IMR-90 (cell line): Measurements from ENCODE around the gene NMNAT3. TPM values are rescaled to one million over a fixed set of nuclear protein-coding genes. Genes with fewer than 3 reads are reported as not detected.

Experiments used
- ATAC-seq: fragments of 200-7000 bp; cut with Tn5 transposase; 2 replicates; pipeline ENCODE4 v1.9.1; 2020; ENCODE audit warnings: low read depth, mild to moderate bottlenecking, moderate library complexity
- BruUV-seq: library from RNA; stranded (reverse); fragments of 400-500 nt; replicated peaks from 2 replicates; lab custom pipeline; 2021; lab: Mats Ljungman, UMichigan
- CTCF ChIA-PET: fragments of 300-600 bp; formaldehyde crosslinking; extraction: SDS; loops from one replicate; lab custom pipeline; 2021; ENCODE audit warnings: antibody characterized with exemption; lab: Yijun Ruan, JAX
- POLR2A ChIA-PET: fragments of 300-600 bp; sonication (Branson Sonifier 250); formaldehyde crosslinking; loops from one replicate; lab custom pipeline; 2022; ENCODE audit warnings: antibody characterized with exemption; ENCODE audit not compliant: unreplicated experiment; lab: Charles Lee
- DNase-seq: peaks from one replicate; pipeline ENCODE4 v3.0.0; 2013
- H2AFZ ChIP-seq: replicated peaks from 2 replicates; pipeline ENCODE3; 2013; ENCODE audit warnings: low read length, mild to moderate bottlenecking; ENCODE audit not compliant: poor library complexity
- H2AK5ac ChIP-seq: 2 replicates; pipeline ENCODE4 v1.6.1; 2013; ENCODE audit warnings: low read depth, low read length, inconsistent platforms
- H2AK9ac ChIP-seq: replicated peaks from 2 replicates; pipeline ENCODE3; 2013; ENCODE audit warnings: mild to moderate bottlenecking, low read depth, low read length, moderate library complexity; ENCODE audit not compliant: poor library complexity
- H2BK120ac ChIP-seq: 2 replicates; pipeline ENCODE4 v1.6.1; 2013; ENCODE audit warnings: low read depth, low read length, inconsistent platforms
- H2BK15ac ChIP-seq: 3 replicates; pipeline ENCODE4 v1.6.1; 2013; ENCODE audit warnings: low read depth, low read length, inconsistent platforms
- H2BK20ac ChIP-seq: 2 replicates; pipeline ENCODE4 v1.6.1; 2013; ENCODE audit warnings: low read depth, mild to moderate bottlenecking, inconsistent platforms, low read length, moderate library complexity
- H2BK5ac ChIP-seq: 2 replicates; pipeline ENCODE4 v1.6.1; 2013; ENCODE audit warnings: mild to moderate bottlenecking, low read depth, low read length, inconsistent platforms; ENCODE audit not compliant: poor library complexity, severe bottlenecking
- H3K14ac ChIP-seq: replicated peaks from 2 replicates; pipeline ENCODE4 v1.6.1; 2013; ENCODE audit warnings: low read depth, low read length, inconsistent platforms
- H3K18ac ChIP-seq: 2 replicates; pipeline ENCODE4 v1.6.1; 2013; ENCODE audit warnings: low read depth, low read length, control low read depth
- H3K23ac ChIP-seq: 2 replicates; pipeline ENCODE4 v1.6.1; 2013; ENCODE audit warnings: low read depth, low read length, inconsistent platforms
- H3K27ac ChIP-seq: 2 replicates; pipeline ENCODE4 v1.5.1; 2013; ENCODE audit warnings: mild to moderate bottlenecking, control low read depth, low read length; ENCODE audit not compliant: insufficient read depth
- H3K27me3 ChIP-seq: 2 replicates; pipeline ENCODE4 v1.6.1; 2013; ENCODE audit warnings: low read length; ENCODE audit not compliant: control insufficient read depth, insufficient read depth
- H3K36me3 ChIP-seq: 2 replicates; pipeline ENCODE4 v1.6.1; 2013; ENCODE audit warnings: low read length, mixed read lengths; ENCODE audit not compliant: control insufficient read depth, insufficient read depth
- H3K4ac ChIP-seq: 2 replicates; pipeline ENCODE4 v1.6.1; 2013; ENCODE audit warnings: low read depth, low read length, inconsistent platforms
- H3K4me1 ChIP-seq: 2 replicates; pipeline ENCODE4 v1.6.1; 2013; ENCODE audit warnings: low read length, mixed read lengths; ENCODE audit not compliant: control insufficient read depth, insufficient read depth
- H3K4me2 ChIP-seq: 2 replicates; pipeline ENCODE4 v1.6.1; 2013; ENCODE audit warnings: low read depth, mild to moderate bottlenecking, control low read depth, low read length, moderate library complexity
- H3K4me3 ChIP-seq: 2 replicates; pipeline ENCODE4 v1.5.1; 2013; ENCODE audit warnings: low read depth, mild to moderate bottlenecking, control low read depth, low read length, moderate library complexity; ENCODE audit not compliant: insufficient read depth
- H3K56ac ChIP-seq: 2 replicates; pipeline ENCODE4 v1.6.1; 2013; ENCODE audit warnings: low read length, inconsistent platforms; ENCODE audit not compliant: insufficient read depth; ENCODE audit errors: extremely low read depth
- H3K79me1 ChIP-seq, 2 experiments: 2 replicates each; pipeline ENCODE4 v1.6.1; 2013; ENCODE audit warnings: low read length in 2 of 2, inconsistent platforms in 1 of 2, low read depth in 1 of 2
- H3K9ac ChIP-seq: 2 replicates; pipeline ENCODE4 v1.6.1; 2013; ENCODE audit warnings: low read depth, low read length, control low read depth
- H3K9me1 ChIP-seq: 2 replicates; pipeline ENCODE4 v1.6.1; 2013; ENCODE audit warnings: low read length, inconsistent platforms; ENCODE audit not compliant: insufficient read depth
- H3K9me3 ChIP-seq: 2 replicates; pipeline ENCODE4 v1.6.1; 2013; ENCODE audit warnings: low read length; ENCODE audit not compliant: control insufficient read depth, insufficient read depth
- H4K20me1 ChIP-seq: 2 replicates; pipeline ENCODE4 v1.6.1; 2013; ENCODE audit warnings: low read length, inconsistent platforms; ENCODE audit not compliant: insufficient read depth
- H4K5ac ChIP-seq: 2 replicates; pipeline ENCODE4 v1.6.1; 2013; ENCODE audit warnings: mild to moderate bottlenecking, low read depth, low read length, control low read depth
- H4K8ac ChIP-seq, 2 experiments: 2 replicates each; pipeline ENCODE4 v1.6.1; 2013; ENCODE audit warnings: low read depth in 2 of 2, low read length in 2 of 2, control low read depth in 1 of 2, inconsistent platforms in 1 of 2
- H4K91ac ChIP-seq: 2 replicates; pipeline ENCODE4 v1.6.1; 2013; ENCODE audit warnings: low read depth, low read length, inconsistent platforms; ENCODE audit not compliant: insufficient read depth
- BHLHE40 ChIP-seq: fragments of 150-350 bp; IDR thresholded peaks from 2 replicates; pipeline ENCODE4 v1.6.1; 2016; ENCODE audit warnings: mild to moderate bottlenecking, low read depth, low read length
- CEBPB ChIP-seq: IDR thresholded peaks from 2 replicates; pipeline ENCODE4 v1.6.1; 2012; ENCODE audit warnings: low read depth, low read length, improper control_type of control experiment
- CHD1 ChIP-seq: IDR thresholded peaks from 2 replicates; pipeline ENCODE4 v1.6.1; 2012; ENCODE audit warnings: low read depth, low read length, improper control_type of control experiment
- CTCF ChIP-seq: conservative IDR thresholded peaks from 2 replicates; pipeline ENCODE4 v1.5.1; 2012; ENCODE audit warnings: mild to moderate bottlenecking, low read depth, low read length, improper control_type of control experiment
- ELK1 ChIP-seq: fragments of 150-350 bp; IDR thresholded peaks from 2 replicates; pipeline ENCODE4 v1.6.1; 2016; ENCODE audit warnings: low read depth, mild to moderate bottlenecking, low read length, moderate library complexity, borderline replicate concordance
- FOS ChIP-seq: fragments of 150-350 bp; IDR thresholded peaks from 2 replicates; pipeline ENCODE4 v1.6.1; 2016; ENCODE audit warnings: low read depth, low read length
- MAFK ChIP-seq: IDR thresholded peaks from 2 replicates; pipeline ENCODE4 v1.6.1; 2012; ENCODE audit warnings: low read depth, low read length, improper control_type of control experiment
- MAZ ChIP-seq: IDR thresholded peaks from 2 replicates; pipeline ENCODE4 v1.6.1; 2012; ENCODE audit warnings: low read depth, mild to moderate bottlenecking, low read length, improper control_type of control experiment, moderate library complexity, borderline replicate concordance
- MXI1 ChIP-seq: IDR thresholded peaks from 2 replicates; pipeline ENCODE4 v1.6.1; 2012; ENCODE audit warnings: low read depth, mild to moderate bottlenecking, low read length, moderate library complexity, borderline replicate concordance
- NFE2L2 ChIP-seq: fragments of 150-350 bp; IDR thresholded peaks from 2 replicates; pipeline ENCODE4 v1.6.1; 2016; ENCODE audit warnings: low read depth, mild to moderate bottlenecking, low read length
- POLR2A ChIP-seq: IDR thresholded peaks from 2 replicates; pipeline ENCODE4 v1.6.1; 2012; ENCODE audit warnings: mild to moderate bottlenecking, low read depth, low read length
- RAD21 ChIP-seq: IDR thresholded peaks from 2 replicates; pipeline ENCODE4 v1.6.1; 2012; ENCODE audit warnings: low read length, improper control_type of control experiment
- RCOR1 ChIP-seq: IDR thresholded peaks from 2 replicates; pipeline ENCODE4 v1.6.1; 2012; ENCODE audit warnings: mild to moderate bottlenecking, low read length, improper control_type of control experiment; ENCODE audit not compliant: insufficient replicate concordance
- RFX5 ChIP-seq: IDR thresholded peaks from 2 replicates; pipeline ENCODE4 v1.8.0; 2012; ENCODE audit warnings: low read depth, mild to moderate bottlenecking, low read length, moderate library complexity
- SMC3 ChIP-seq: fragments of 150-350 bp; IDR thresholded peaks from 2 replicates; pipeline ENCODE4 v1.6.1; 2016; ENCODE audit warnings: low read depth, mild to moderate bottlenecking, antibody characterized with exemption, low read length, moderate library complexity
- USF2 ChIP-seq: fragments of 150-350 bp; IDR thresholded peaks from 2 replicates; pipeline ENCODE4 v1.6.1; 2017; ENCODE audit warnings: mild to moderate bottlenecking, antibody characterized with exemption, low read length, low read depth
- WGBS, 2 experiments: methylation state at CpG; one replicate each; pipeline versions ENCODE4 v1.1.5 to v1.1.7; 2013; ENCODE audit warnings: missing lambda C conversion rate in 2 of 2; ENCODE audit not compliant: insufficient read length in 1 of 2; ENCODE audit errors: extremely low coverage in 2 of 2; 5-methylcytosine and 5-hydroxymethylcytosine counted together
- dilution Hi-C: fragments of 300-500 bp; cut with HindIII; formaldehyde crosslinking; loops from one replicate; pipeline ENCODE4 v1.14.3; 2018; ENCODE audit warnings: low sequenced_read_pairs; ENCODE audit not compliant: unreplicated experiment
- in situ Hi-C: fragments of 300-500 bp; cut with MboI; formaldehyde crosslinking; loops from 3 replicates; pipeline ENCODE4 v1.14.3; 2019; ENCODE audit warnings: low sequenced_read_pairs, inconsistent platforms, mixed read lengths
- intact Hi-C: fragments of 100-400 bp; cut with micrococcal nuclease; formaldehyde crosslinking; loops from 2 replicates; pipeline ENCODE4 v1.10.0; 2022
- polyA plus RNA-seq, 3 experiments: library from polyadenylated mRNA; depleted of rRNA; stranded (reverse); fragments of >200 nt; gene quantifications; 2 replicates each; pipeline ENCODE4 v1.2.3, GENCODE V29; 2012; ENCODE audit warnings: low replicate concordance in 1 of 3
- total RNA-seq: library from RNA; depleted of rRNA; stranded (reverse); fragments of >200 nt; gene quantifications from 2 replicates; pipeline ENCODE4 v1.2.3, GENCODE V29; 2012

NMNAT3 gene
- total and polyA plus RNA-seq, 2 of the 4 experiments (the other 2 are of a cell fraction) = 0.12 to 0.36 TPM

- Histone ChIP-seq H4K5ac (no peak overlapping the region), H3K4me1 (no peaks in the 10 kb centered on the region), H2AFZ (no peak overlapping the region), H3K56ac (no peak overlapping the region), H2BK120ac (no peak overlapping the region), H3K9me3 (no peaks in the 10 kb centered on the region), H2BK5ac (no peak overlapping the region), H3K4ac (no peak overlapping the region), H3K27me3 (no peaks in the 10 kb centered on the region), H2BK15ac (no peak overlapping the region), H2AK9ac (no peak overlapping the region), H3K18ac (no peak overlapping the region), H3K23ac (no peak overlapping the region), H3K9me1 (no peaks in the 10 kb centered on the region), H4K91ac (no peak overlapping the region), H3K9ac (no peak overlapping the region), H3K36me3 (no peaks in the 10 kb centered on the region), H3K4me3 (no peak overlapping the region), H4K8ac (no peak overlapping the region), H3K4me2 (no peak overlapping the region), H3K27ac (no peak overlapping the region), H2BK20ac (no peak overlapping the region), H3K14ac (no peak overlapping the region), H2AK5ac (no peak overlapping the region), H3K79me1 (no peaks in the 10 kb centered on the region), H4K20me1 (no peaks in the 10 kb centered on the region)
- ChIA-PET POLR2A (no interaction called here), CTCF (interaction anchor here (0.6 kb wide), 1 partner anchor 15 kb away, joined by 3 read pairs; no protein-coding TSS in a partner anchor)
- DNase-seq (no peak), ATAC-seq (no peak)
- no CpG with 5 or more reads among the region's 1 CpG for WGBS, 2 experiments
- BruUV-seq = no TSS peak
- in situ Hi-C loops = no loop called here
- TF ChIP-seq CEBPB (no peak), MAZ (no peak), ELK1 (no peak), RAD21 (no peak), POLR2A (no peak), RCOR1 (no peak), CTCF (no peak), BHLHE40 (no peak), MAFK (no peak), SMC3 (no peak), FOS (no peak), USF2 (no peak), RFX5 (no peak), NFE2L2 (no peak), CHD1 (no peak), MXI1 (no peak)
- intact Hi-C loops = loop anchor here (10.0 kb wide), 1 partner anchor 1278 kb away; no protein-coding TSS in a partner anchor
- dilution Hi-C loops = no loop called here
Measured at GRCh38 chr3:139586420-139587017, 91.3 kb downstream of the NMNAT3 start.
